HG03457 (cell line): Measurements from ENCODE around the gene TLCD5.

Source experiments
- ATAC-seq: cut with Tn5 transposase; IDR thresholded peaks from one replicate; pipeline ENCODE4 v1.9.1; 2021; ENCODE audit warnings: moderate number of reproducible peaks; ENCODE audit not compliant: unreplicated experiment

Gene TLCD5

DNA sequence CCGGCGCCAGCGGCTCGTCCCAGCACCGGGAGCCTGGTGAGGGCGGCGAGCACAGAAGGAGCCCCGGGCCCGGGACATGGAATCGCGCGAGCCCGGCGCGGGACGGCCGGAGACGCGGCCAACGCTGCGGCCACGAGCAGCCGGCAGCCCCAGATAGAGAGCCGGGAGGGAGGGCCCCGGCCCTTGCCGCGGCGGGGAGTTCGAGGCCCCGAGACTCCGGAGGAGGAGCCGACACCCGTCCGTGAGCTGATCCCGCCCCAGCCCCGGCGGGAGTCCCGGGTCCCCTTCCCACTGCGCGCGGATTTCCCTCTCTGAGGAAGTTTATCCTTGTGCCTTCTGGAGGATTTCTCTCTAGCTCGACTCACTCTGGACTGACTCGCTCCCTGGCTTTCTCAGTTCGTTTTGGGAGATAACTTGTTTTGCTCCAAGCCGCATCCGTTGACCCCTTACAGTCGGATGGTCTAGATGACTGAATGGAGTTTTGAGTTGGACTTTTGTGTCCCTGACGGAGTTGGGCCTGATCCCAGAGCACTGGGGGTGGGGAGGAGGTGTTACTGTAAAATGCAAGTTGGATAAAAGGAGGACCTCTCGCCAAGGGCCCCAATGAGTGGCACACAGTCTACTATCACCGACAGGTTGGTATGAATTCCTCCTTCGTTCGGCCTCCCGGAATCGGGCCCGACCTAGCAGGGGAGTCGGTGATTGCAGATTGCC is 11.7 kb downstream of the TLCD5 start:
- no peak for ATAC-seq

- no peak for ATAC-seq
Observed at GRCh38 chr11:120337355-120338106, 12.4 kb downstream of the TLCD5 start.

- no peak for ATAC-seq
Observed at GRCh38 chr11:120338107-120338933, 13.2 kb downstream of the TLCD5 start.

DNA sequence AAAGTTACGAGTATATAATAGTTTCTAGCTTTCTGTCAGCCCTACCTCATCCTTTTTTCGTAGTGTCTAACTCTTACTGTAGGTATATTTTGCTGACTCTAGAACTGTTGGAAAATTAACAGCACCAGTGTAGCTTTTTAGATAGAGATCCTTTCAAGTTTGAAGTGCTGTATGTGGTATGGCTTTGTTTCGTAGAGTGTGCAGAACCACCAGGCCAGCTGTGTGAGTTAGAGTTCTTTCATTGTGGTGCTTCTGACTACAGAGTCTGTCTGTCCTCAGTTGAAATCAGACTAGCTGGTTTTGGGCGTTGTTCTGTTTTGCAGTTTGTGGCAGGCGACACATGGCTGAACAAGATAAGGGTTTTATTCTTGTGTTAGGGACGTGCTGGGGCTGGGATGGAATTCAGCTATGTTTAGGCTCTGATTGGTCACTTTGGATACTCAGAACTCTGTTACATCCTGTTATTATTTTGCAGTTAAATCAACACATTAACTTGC is 14.3 kb downstream of the TLCD5 start:
- no peak for ATAC-seq

DNA sequence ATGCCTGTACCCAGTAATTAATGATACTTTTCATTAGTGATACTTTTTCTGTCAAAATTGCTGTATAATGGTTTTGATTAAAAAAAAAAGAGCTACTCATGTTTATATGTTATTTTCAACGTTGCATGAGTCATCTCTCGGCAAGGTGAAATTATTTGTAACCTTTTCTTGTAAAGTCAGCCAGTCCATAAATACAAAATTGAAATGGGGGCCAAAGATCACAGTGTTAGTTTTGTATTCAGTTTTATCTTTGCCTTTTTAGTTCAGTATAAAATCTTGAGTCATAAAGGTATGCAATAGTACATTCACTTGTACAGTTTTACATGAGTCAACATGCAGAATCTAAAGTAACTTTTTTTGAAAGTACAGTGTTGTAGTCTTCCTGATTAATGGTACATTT is 15.4 kb downstream of the TLCD5 start:
- ATAC-seq, result no peak

DNA sequence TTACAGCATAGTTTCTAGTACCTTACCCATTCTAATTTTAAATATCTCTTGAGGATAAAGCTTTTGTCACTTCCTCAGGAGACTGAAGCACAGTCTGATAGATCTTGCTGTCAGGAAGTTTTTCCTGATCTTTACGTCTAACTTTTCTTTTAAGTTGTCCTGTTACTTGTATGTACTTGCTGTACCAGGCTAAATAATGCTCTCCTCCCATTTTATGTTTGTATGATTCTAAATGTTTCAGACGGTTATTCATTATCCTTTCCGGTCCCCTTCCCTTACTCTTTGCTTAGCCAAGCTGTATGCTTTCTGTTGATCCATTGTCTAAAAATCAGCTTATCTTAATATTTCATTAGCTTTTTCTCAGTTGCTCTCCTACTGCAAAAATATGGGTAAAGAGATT is 17.1 kb downstream of the TLCD5 start:
- ATAC-seq, result no peak

DNA sequence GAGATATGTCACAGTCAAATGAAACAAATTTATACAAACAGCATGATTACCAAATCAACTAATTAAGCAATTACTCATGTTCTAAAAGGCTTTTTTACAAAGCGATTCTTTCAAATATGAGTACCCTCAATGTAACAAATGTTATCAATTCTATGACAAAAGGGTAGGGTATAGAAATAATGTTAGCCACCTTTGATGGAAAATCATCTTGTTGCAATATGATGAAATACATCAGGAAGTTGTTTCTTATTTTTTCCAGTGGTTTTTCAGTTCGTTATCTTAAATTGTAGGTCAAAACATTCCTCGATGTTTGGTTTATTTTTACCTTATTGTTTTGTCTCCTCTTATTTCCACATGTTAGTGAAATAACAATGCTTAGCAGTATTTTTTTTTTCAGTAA is 17.6 kb downstream of the TLCD5 start:
- ATAC-seq, result no peak

- ATAC-seq, result peak; percentile 34
Observed at GRCh38 chr11:120343429-120343828, 18.3 kb downstream of the TLCD5 start.

DNA sequence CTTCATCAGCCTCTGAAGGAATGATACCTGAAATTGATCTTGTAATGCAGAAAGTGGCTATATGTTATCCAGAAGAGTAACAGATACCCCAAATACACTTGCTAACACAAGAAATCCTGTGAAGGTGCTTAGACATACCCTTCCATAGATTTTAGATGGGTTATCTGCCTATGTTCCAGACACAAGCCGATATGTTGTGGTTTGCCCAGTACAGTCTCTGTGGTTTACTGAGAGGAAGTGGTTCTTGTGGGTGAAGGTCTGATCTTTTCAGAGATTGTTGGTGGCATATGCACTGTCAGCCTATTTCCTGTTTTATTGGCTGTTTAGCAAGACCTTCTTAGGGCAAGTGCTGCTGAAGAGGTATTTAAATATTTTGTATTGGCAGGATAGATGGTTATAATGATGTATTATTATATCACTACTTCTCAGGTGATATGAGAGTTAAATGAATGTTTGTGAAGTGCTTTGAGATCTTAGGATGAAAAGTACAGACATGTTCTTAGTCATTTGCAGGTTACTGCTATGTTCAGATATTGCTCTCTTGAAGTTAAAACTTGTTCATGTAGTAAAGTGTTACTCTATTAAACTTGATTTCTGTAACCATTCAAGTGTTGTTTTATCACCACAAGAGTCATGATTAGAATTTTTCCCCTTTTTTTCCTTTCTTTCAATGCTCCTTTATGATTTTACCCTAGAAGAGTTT is 19.4 kb downstream of the TLCD5 start:
- ATAC-seq, result peak; percentile 79

- no peak for ATAC-seq
Observed at GRCh38 chr11:120346233-120346632, 21.1 kb downstream of the TLCD5 start.

GRCh38 chr11:120350637-120351036 is 25.5 kb downstream of the TLCD5 start:
- no peak for ATAC-seq

DNA sequence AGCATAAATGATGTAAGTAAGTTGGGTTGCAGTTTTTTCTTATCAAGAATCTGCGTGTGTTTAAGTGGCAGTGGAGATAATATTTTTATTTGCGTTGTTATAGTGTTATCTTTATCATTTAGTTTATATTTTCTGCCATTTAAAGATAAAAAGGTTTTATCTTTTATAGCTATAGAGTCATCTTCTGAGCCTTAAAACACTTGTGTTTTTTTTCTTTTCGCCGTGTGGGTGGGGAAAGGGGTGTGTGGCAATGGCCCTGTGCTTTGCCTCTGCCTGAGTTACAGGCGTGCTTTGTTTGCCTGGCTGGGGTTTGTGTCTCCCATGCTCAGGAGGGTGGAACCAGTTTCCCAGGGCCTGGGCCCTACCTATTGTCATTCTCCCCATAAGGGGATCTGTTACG is 27.3 kb downstream of the TLCD5 start:
- ATAC-seq, result no peak

GRCh38 chr11:120354068-120354467 is 29.0 kb downstream of the TLCD5 start:
- ATAC-seq, result no peak

DNA sequence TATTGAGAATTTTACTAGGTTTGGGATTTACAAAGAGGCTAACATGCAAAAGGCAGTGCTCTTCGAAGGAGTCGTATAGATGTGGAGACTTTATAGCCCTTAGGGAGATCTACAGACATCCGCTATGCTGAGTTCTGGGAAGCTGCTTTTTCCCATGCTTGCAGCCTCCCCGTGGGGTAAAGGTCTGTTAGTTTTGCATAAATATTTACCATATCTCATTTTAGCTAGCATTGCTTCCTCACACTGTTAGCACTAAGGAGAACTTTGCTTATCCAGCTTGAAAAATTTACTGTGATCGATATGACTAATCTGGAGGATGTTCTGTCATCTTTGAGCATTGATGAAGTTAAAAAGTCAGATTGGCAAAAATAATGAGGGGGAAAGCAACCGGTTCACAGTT is 29.7 kb downstream of the TLCD5 start:
- ATAC-seq, result no peak

- ATAC-seq, result no peak
Observed at GRCh38 chr11:120357620-120358019, 32.5 kb downstream of the TLCD5 start.

- ATAC-seq, result no peak
Observed at GRCh38 chr11:120358729-120359128, 33.6 kb downstream of the TLCD5 start.

- no peak for ATAC-seq
Observed at GRCh38 chr11:120363436-120363835, 38.3 kb downstream of the TLCD5 start.

DNA sequence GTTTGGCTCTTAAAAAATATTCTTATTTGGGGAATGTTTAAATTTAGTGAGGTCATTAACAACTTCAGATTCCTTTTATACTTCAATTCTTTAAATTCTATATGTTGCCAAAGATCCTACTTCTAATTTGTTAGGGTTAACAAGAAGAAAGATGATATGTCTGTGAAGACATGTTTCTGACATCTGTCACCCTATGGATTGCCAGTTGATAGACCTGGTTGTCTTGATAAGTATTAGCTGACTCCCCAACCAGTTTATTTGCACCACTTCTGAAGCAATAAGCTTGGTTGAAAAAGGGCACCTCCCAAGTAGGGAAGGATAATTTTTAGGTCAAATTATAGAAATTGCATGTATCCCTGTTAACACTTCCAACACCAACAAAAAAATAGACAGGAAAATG is 40.4 kb downstream of the TLCD5 start:
- no peak for ATAC-seq

DNA sequence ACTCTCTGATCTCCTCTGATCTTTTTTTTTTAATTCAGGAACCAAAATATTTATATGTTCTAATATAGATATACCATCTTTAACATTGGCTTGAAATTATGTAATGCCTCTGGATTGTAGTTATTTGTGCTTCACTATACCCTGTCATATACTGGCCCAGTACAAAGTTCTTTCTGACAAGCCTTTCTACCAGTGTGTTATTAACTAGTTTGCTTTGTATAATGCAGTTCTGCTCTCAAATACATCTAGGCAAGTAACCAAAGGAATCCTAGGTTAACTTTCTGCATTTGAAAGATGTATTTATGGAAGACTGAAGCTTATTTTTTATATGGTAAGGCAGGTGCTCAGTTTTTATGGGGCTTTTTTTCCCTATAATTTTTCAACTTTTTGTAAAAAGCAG is 47.2 kb downstream of the TLCD5 start:
- no peak for ATAC-seq

DNA sequence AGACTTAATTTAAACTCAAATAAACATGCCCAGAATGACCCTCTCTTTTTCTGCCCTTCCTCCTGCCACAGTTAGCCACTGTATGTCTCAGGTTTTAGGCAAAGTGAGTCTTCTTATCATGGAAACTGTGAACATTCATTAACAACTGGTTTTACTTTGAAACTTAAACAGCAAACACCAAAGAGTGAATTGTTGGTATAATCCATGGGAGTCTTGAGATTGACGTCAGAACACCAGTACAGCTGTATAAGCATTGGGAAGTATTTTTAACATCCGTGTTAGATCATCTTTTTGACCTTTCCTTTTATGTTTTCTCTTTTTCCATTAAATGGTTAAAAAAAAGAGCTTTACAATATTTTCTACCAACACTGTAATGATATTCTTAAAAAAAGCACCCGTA is 50.0 kb downstream of the TLCD5 start:
- ATAC-seq, result no peak
